H1 (cell line): Measurements from ENCODE around the gene LEFTY2. TPM values are rescaled to one million over a fixed set of nuclear protein-coding genes. Genes with fewer than 3 reads are reported as not detected.

Source experiments
- CTCF ChIA-PET: fragments of 300-600 bp; sonication (Branson Sonifier 250); formaldehyde crosslinking; loops from one replicate; lab custom pipeline; 2021; ENCODE audit not compliant: partially characterized antibody; lab: Charles Lee
- POLR2A ChIA-PET: fragments of 300-600 bp; sonication (Branson Sonifier 250); formaldehyde crosslinking; loops from one replicate; lab custom pipeline; 2021; ENCODE audit warnings: inconsistent platforms; ENCODE audit not compliant: partially characterized antibody; lab: Charles Lee
- DNase-seq, 2 experiments: peaks; one replicate each; pipeline versions ENCODE4 v3.0.0 to v3.0.0-alpha.2; 2010 to 2022; ENCODE audit warnings: low spot score in 2 of 2, low read depth in 1 of 2, mixed read lengths in 1 of 2
- FAIRE-seq: peaks from 2 replicates; lab custom pipeline; 2011; peaks lifted over from hg19 to GRCh38; lab: Jason Lieb, UNC
- H2AFZ ChIP-seq: 2 replicates; pipeline ENCODE4 v1.8.1; 2012; ENCODE audit warnings: low read length, inconsistent platforms
- H2AK5ac ChIP-seq: 2 replicates; pipeline ENCODE4 v1.6.1; 2013; ENCODE audit warnings: low read depth, low read length
- H2BK120ac ChIP-seq: replicated peaks from 2 replicates; pipeline ENCODE3; 2013; ENCODE audit warnings: low read depth, low read length, inconsistent platforms
- H2BK12ac ChIP-seq: 2 replicates; pipeline ENCODE4 v1.6.1; 2013; ENCODE audit warnings: low read depth, low read length
- H2BK15ac ChIP-seq: 2 replicates; pipeline ENCODE4 v1.6.1; 2013; ENCODE audit warnings: low read length
- H2BK20ac ChIP-seq: 2 replicates; pipeline ENCODE4 v1.6.1; 2013; ENCODE audit warnings: low read length
- H2BK5ac ChIP-seq: 2 replicates; pipeline ENCODE4 v1.6.1; 2013; ENCODE audit warnings: low read depth, low read length
- H3K14ac ChIP-seq: 2 replicates; pipeline ENCODE4 v1.6.1; 2013; ENCODE audit warnings: inconsistent platforms; ENCODE audit not compliant: insufficient read length
- H3K18ac ChIP-seq: 2 replicates; pipeline ENCODE4 v1.6.1; 2013; ENCODE audit warnings: low read length; ENCODE audit errors: extremely low read depth
- H3K23ac ChIP-seq: 2 replicates; pipeline ENCODE4 v1.6.1; 2013; ENCODE audit warnings: inconsistent platforms; ENCODE audit not compliant: insufficient read length
- H3K23me2 ChIP-seq: 2 replicates; pipeline ENCODE4 v1.6.1; 2013; ENCODE audit warnings: low read depth, low read length
- H3K27ac ChIP-seq: 2 replicates; pipeline ENCODE4 v1.6.1; 2011; ENCODE audit warnings: low read depth, low read length, inconsistent platforms
- H3K27me3 ChIP-seq, 4 experiments: replicated peaks in 1 of 4; 1 replicate in 1 of 4; 2 replicates in 3 of 4; pipeline versions ENCODE4 v1.6.1 to v1.8.1; 2011 to 2013; ENCODE audit warnings: low read length in 3 of 4, mild to moderate bottlenecking in 3 of 4, inconsistent platforms in 2 of 4, mixed read lengths in 2 of 4, moderate library complexity in 1 of 4; ENCODE audit not compliant: control insufficient read depth in 3 of 4, insufficient read depth in 3 of 4; ENCODE audit errors: extremely low read depth in 1 of 4
- H3K36me3 ChIP-seq, 4 experiments: 2 replicates each; pipeline versions ENCODE4 v1.6.1 to v1.8.1; 2011 to 2013; ENCODE audit warnings: mild to moderate bottlenecking in 4 of 4, low read length in 3 of 4, moderate library complexity in 2 of 4, control low read depth in 1 of 4, inconsistent platforms in 1 of 4; ENCODE audit not compliant: insufficient read depth in 4 of 4, control insufficient read depth in 2 of 4
- H3K4ac ChIP-seq: replicated peaks from 2 replicates; pipeline ENCODE3; 2013; ENCODE audit warnings: low read length, low read depth, mixed read lengths, inconsistent platforms; ENCODE audit not compliant: insufficient read length
- H3K4me1 ChIP-seq, 4 experiments: replicated peaks in 1 of 4; 1 replicate in 1 of 4; 2 replicates in 3 of 4; pipeline versions ENCODE4 v1.6.1 to v1.8.1; 2011 to 2013; ENCODE audit warnings: low read length in 3 of 4, inconsistent platforms in 2 of 4, mixed read lengths in 1 of 4; ENCODE audit not compliant: insufficient read depth in 4 of 4, control insufficient read depth in 3 of 4
- H3K4me2 ChIP-seq, 2 experiments: 2 replicates each; pipeline versions ENCODE4 v1.6.1 to v1.8.1; 2011 to 2013; ENCODE audit warnings: low read depth in 2 of 2, low read length in 2 of 2, control low read depth in 1 of 2, inconsistent platforms in 1 of 2, mild to moderate bottlenecking in 1 of 2; ENCODE audit not compliant: insufficient read depth in 1 of 2
- H3K4me3 ChIP-seq, 4 experiments: fragments of 200-600, 300-600 bp in 1 of 4; sonication (generic), shearing (Covaris generic), sonication (Bioruptor Twin) in 1 of 4; 2 replicates each; pipeline versions ENCODE4 v1.5.1 to v1.8.1; 2011 to 2016; ENCODE audit warnings: low read length in 4 of 4, low read depth in 3 of 4, control low read depth in 2 of 4, inconsistent platforms in 2 of 4, mild to moderate bottlenecking in 2 of 4, mixed read lengths in 1 of 4, moderate library complexity in 1 of 4; ENCODE audit not compliant: insufficient read depth in 2 of 4; ENCODE audit errors: extremely low read depth in 1 of 4
- H3K56ac ChIP-seq: replicated peaks from 2 replicates; pipeline ENCODE3; 2013; ENCODE audit warnings: low read depth, mild to moderate bottlenecking, mixed read lengths, low read length, inconsistent platforms; ENCODE audit not compliant: insufficient read length
- H3K79me1 ChIP-seq: 2 replicates; pipeline ENCODE4 v1.6.1; 2013; ENCODE audit warnings: low read depth, low read length, control low read depth
- H3K79me2 ChIP-seq, 2 experiments: 2 replicates each; pipeline versions ENCODE4 v1.6.1 to v1.8.1; 2012 to 2013; ENCODE audit warnings: low read length in 2 of 2, mild to moderate bottlenecking in 2 of 2, inconsistent platforms in 1 of 2; ENCODE audit not compliant: insufficient read depth in 2 of 2, control insufficient read depth in 1 of 2
- H3K9ac ChIP-seq, 4 experiments: replicated peaks in 1 of 4; 1 replicate in 1 of 4; 2 replicates in 3 of 4; pipeline versions ENCODE4 v1.6.1 to v1.8.1; 2011 to 2013; ENCODE audit warnings: low read depth in 3 of 4, low read length in 3 of 4, control low read depth in 2 of 4, mild to moderate bottlenecking in 2 of 4, moderate library complexity in 2 of 4, inconsistent platforms in 1 of 4; ENCODE audit errors: extremely low read depth in 1 of 4
- H3K9me3 ChIP-seq, 2 experiments: 2 replicates each; pipeline versions ENCODE4 v1.6.1 to v1.8.1; 2012 to 2013; ENCODE audit warnings: mild to moderate bottlenecking in 2 of 2, moderate library complexity in 2 of 2, control low read depth in 1 of 2, inconsistent platforms in 1 of 2, low read depth in 1 of 2, low read length in 1 of 2, mixed read lengths in 1 of 2; ENCODE audit not compliant: insufficient read depth in 2 of 2
- H4K20me1 ChIP-seq, 2 experiments: replicated peaks in 1 of 2; 2 replicates each; pipeline versions ENCODE3 to v1.8.1; 2011 to 2013; ENCODE audit warnings: inconsistent platforms in 2 of 2, low read length in 2 of 2, mild to moderate bottlenecking in 1 of 2; ENCODE audit not compliant: insufficient read depth in 2 of 2, control insufficient read depth in 1 of 2
- H4K5ac ChIP-seq: 2 replicates; pipeline ENCODE4 v1.6.1; 2013; ENCODE audit warnings: low read length, low read depth, mixed read lengths, inconsistent platforms; ENCODE audit not compliant: insufficient read length
- H4K8ac ChIP-seq: 2 replicates; pipeline ENCODE4 v1.8.0; 2013; ENCODE audit warnings: mild to moderate bottlenecking, moderate library complexity, low read length, inconsistent platforms; ENCODE audit not compliant: insufficient read depth; ENCODE audit errors: extremely low read depth
- H4K91ac ChIP-seq: replicated peaks from 2 replicates; pipeline ENCODE3; 2013; ENCODE audit warnings: low read length, mixed read lengths, inconsistent platforms; ENCODE audit not compliant: insufficient read length
- BCL11A ChIP-seq, 2 experiments: IDR thresholded peaks; one replicate each; pipeline ENCODE4 v1.6.1; 2011; ENCODE audit warnings: low read depth in 2 of 2, low read length in 2 of 2, mild to moderate bottlenecking in 2 of 2
- PHF8 ChIP-seq: fragments of 200-600 bp; sonication (generic); conservative IDR thresholded peaks from 2 replicates; pipeline ENCODE4 v1.7.1; 2012; ENCODE audit warnings: low read depth, mild to moderate bottlenecking, inconsistent platforms, low read length, moderate library complexity
- SP1 ChIP-seq: IDR thresholded peaks from 2 replicates; pipeline ENCODE4 v1.6.1; 2011; ENCODE audit warnings: low read depth, low read length
- WGBS, 2 experiments: shearing (Covaris generic) in 1 of 2; methylation state at CpG; one replicate each; pipeline versions ENCODE4 v1.1.6 to v1.1.7; 2013 to 2015; ENCODE audit warnings: low lambda C conversion rate in 2 of 2, mixed read lengths in 2 of 2, inconsistent platforms in 1 of 2, low coverage in 1 of 2, missing lambda C conversion rate in 1 of 2; ENCODE audit not compliant: insufficient replicate concordance in 2 of 2, insufficient coverage in 1 of 2, insufficient read length in 1 of 2; ENCODE audit errors: extremely low coverage in 1 of 2, missing lambda C conversion rate in 1 of 2; 5-methylcytosine and 5-hydroxymethylcytosine counted together
- polyA plus RNA-seq, 7 experiments: library from polyadenylated mRNA; depleted of rRNA in 3 of 7; stranded (reverse) in 5 of 7; unstranded in 2 of 7; fragments of >200 nt in 5 of 7; fragments of 200-250 nt in 2 of 7; gene quantifications; 1 replicate in 5 of 7; 2 replicates in 1 of 7; 4 replicates in 1 of 7; pipeline versions ENCODE4 v1.2.1 to v1.2.3, GENCODE V29; 2011 to 2013; ENCODE audit warnings: missing spikeins in 2 of 7, mixed read lengths in 2 of 7
- total RNA-seq: library from RNA; stranded (reverse); fragmentation: NEBNext Ultra II Directional; extraction: Animal tissue kit (Norgen Biotek cat#: 25700); gene quantifications from 2 replicates; pipeline ENCODE4 v1.2.1, GENCODE V29; 2021

LEFTY2 gene
- total and polyA plus RNA-seq, 2 of the 8 experiments (the other 6 are each of a cell fraction or from before 2014, with no cell fraction given), result 2.6 to 4.3 TPM

GRCh38 chr1:225945564-225945963, 4.5 kb upstream of the LEFTY2 start:
- FAIRE-seq (no peak), DNase-seq (peak in 1 of 2 experiments; percentile 65)
- Histone ChIP-seq H3K4me2 (peak overlapping the region; percentile 21 to 25; a peak in 2 of 4 replicates), H3K4me3 (no peak overlapping the region), H2BK120ac (no peak overlapping the region), H4K91ac (peak overlapping the region; percentile 22), H3K27ac (no peak overlapping the region), H3K56ac (no peak overlapping the region), H2AFZ (no peak overlapping the region), H3K79me1 (no peaks in the 10 kb centered on the region), H2BK5ac (peak overlapping the region; percentile 93), H3K79me2 (no peaks in the 10 kb centered on the region), H3K9ac (no peak overlapping the region), H2BK12ac (peak overlapping the region; percentile 95; the same call in 1 of the 2 replicates), H3K23ac (no peak overlapping the region), H4K8ac (no peak overlapping the region), H3K27me3 (peaks cover 0 to 9% (median 8%) of the 10 kb centered on the region in 4 experiments; a peak in 3 of 7 replicates), H3K4ac (no peak overlapping the region), H3K9me3 (no peaks in the 10 kb centered on the region), H3K23me2 (no peaks in the 10 kb centered on the region), H4K20me1 (no peaks in the 10 kb centered on the region), H3K36me3 (no peaks in the 10 kb centered on the region), H2BK20ac (no peak overlapping the region), H2BK15ac (no peak overlapping the region), H3K14ac (no peak overlapping the region), H4K5ac (no peak overlapping the region), H3K18ac (no peak overlapping the region; the same call in 1 of the 2 replicates), H3K4me1 (peaks cover 6 to 21% (median 11%) of the 10 kb centered on the region in 4 experiments), H2AK5ac (0 out of 2 replicates have a peak overlapping the region, but pooled peaks have one; percentile 98)
- POLR2A ChIA-PET, result interaction anchor here (0.7 to 2.2 kb wide), 11 partner anchors 17 to 168 kb away, joined by 3 to 8 read pairs (median 4); partner anchors contain the start of genes LEFTY1, PYCR2 and SRP9
- CTCF ChIA-PET, result interaction anchor here (0.5 to 3.1 kb wide), 11 partner anchors 9 to 1380 kb away, joined by 3 to 25 read pairs (median 3); no protein-coding TSS in a partner anchor
- WGBS, 2 experiments, result 28% methylated on average over 4 of the region's 4 CpGs; no CpG with 5 or more reads in 1 of the 2 experiments
- TF ChIP-seq SP1, result peak; percentile 13; the same call in 1 of the 2 replicates
- TF ChIP-seq PHF8, result no peak
- no peak for TF ChIP-seq BCL11A (IDR thresholded peaks at IDR 0.05; ENCODE audit: low read depth in 2 of 2, low read length in 2 of 2)
